HCT116 (cell line): Measurements from ENCODE around the gene PATL1. TPM values are rescaled to one million over a fixed set of nuclear protein-coding genes. Genes with fewer than 3 reads are reported as not detected.
A peak's percentile ranks its signal among the peaks of the same experiment; 100 is the strongest.
"Not testable (repeated sequence)": the region's sequence is repeated elsewhere in the genome, so short reads cannot be mapped to it uniquely, and the experiment has no call there.

Source experiments
- ATAC-seq: fragments of 200-7000 bp; cut with Tn5 transposase; 2 replicates; pipeline ENCODE4 v1.9.1; 2020; ENCODE audit warnings: mild to moderate bottlenecking, moderate library complexity
- BruUV-seq: library from RNA; stranded (reverse); fragments of 400-500 nt; replicated peaks from 2 replicates; lab custom pipeline; 2021; lab: Mats Ljungman, UMichigan
- CTCF ChIA-PET: fragments of 300-600 bp; sonication (Branson Sonifier 250); formaldehyde crosslinking; loops from one replicate; lab custom pipeline; 2021; ENCODE audit warnings: antibody characterized with exemption; lab: Charles Lee
- POLR2A ChIA-PET: fragments of 300-600, 350-600 bp; sonication (Branson Sonifier 250); formaldehyde crosslinking; loops from one replicate; lab custom pipeline; 2021; ENCODE audit warnings: antibody characterized with exemption; lab: Charles Lee
- RAD21 ChIA-PET, 2 experiments: fragments of 300-600 bp; sonication (Branson Sonifier 250); formaldehyde crosslinking; loops; one replicate each; lab custom pipeline; 2023; ENCODE audit warnings: low total read pairs in 2 of 2; ENCODE audit not compliant: uncharacterized antibody in 2 of 2, unreplicated experiment in 2 of 2, low non-redundant PET in 1 of 2; lab: Charles Lee
- DNase-seq: peaks from one replicate; pipeline ENCODE4 v3.0.0-alpha.2; 2010; ENCODE audit warnings: low read depth, low spot score
- H2AFZ ChIP-seq: fragments of 200-600 bp; shearing (Covaris generic), sonication (generic); 2 replicates; pipeline ENCODE4 v1.6.1; 2017; ENCODE audit warnings: low read depth, mixed run types, mixed read lengths, antibody characterized with exemption, low read length; ENCODE audit not compliant: poor library complexity, severe bottlenecking
- H3K27ac ChIP-seq: 2 replicates; pipeline ENCODE4 v1.5.1; 2012; ENCODE audit warnings: low read depth, low read length
- H3K27me3 ChIP-seq: fragments of 200-600 bp; sonication (generic); 2 replicates; pipeline ENCODE4 v1.6.1; 2016; ENCODE audit warnings: mixed run types, low read length, mixed read lengths; ENCODE audit not compliant: insufficient read depth
- H3K36me3 ChIP-seq, 2 experiments: fragments of 200-500 bp in 1 of 2; fragments of 200-600 bp in 1 of 2; sonication (Bioruptor generic) in 1 of 2; sonication (generic) in 1 of 2; 2 replicates each; pipeline versions ENCODE4 v1.5.1 to v1.6.1; 2014 to 2016; ENCODE audit warnings: low read length in 2 of 2, inconsistent platforms in 1 of 2, mixed read lengths in 1 of 2, mixed run types in 1 of 2; ENCODE audit not compliant: insufficient read depth in 2 of 2, control insufficient read depth in 1 of 2
- H3K4me1 ChIP-seq, 2 experiments: fragments of 200-600 bp in 1 of 2; sonication (generic) in 1 of 2; 2 replicates each; pipeline versions ENCODE4 v1.5.1 to v1.6.1; 2012 to 2017; ENCODE audit warnings: low read length in 2 of 2, inconsistent platforms in 1 of 2, mild to moderate bottlenecking in 1 of 2, mixed read lengths in 1 of 2, mixed run types in 1 of 2, moderate library complexity in 1 of 2; ENCODE audit not compliant: insufficient read depth in 2 of 2, control insufficient read depth in 1 of 2
- H3K4me2 ChIP-seq: fragments of 200-600 bp; sonication (generic); 2 replicates; pipeline ENCODE4 v1.6.1; 2017; ENCODE audit warnings: mixed run types, low read length, mixed read lengths
- H3K4me3 ChIP-seq, 2 experiments: fragments of 200-600 bp in 1 of 2; sonication (generic) in 1 of 2; replicated peaks in 1 of 2; 2 replicates each; pipeline ENCODE4 v1.5.1; 2011 to 2016; ENCODE audit warnings: low read length in 2 of 2, control low read depth in 1 of 2, low read depth in 1 of 2, mild to moderate bottlenecking in 1 of 2, mixed read lengths in 1 of 2, mixed run types in 1 of 2
- H3K79me2 ChIP-seq: fragments of 200-600 bp; sonication (generic); 2 replicates; pipeline ENCODE4 v1.6.1; 2017; ENCODE audit warnings: mild to moderate bottlenecking, mixed run types, low read length, moderate library complexity, mixed read lengths; ENCODE audit not compliant: insufficient read depth
- H3K9ac ChIP-seq: fragments of 200-600 bp; sonication (generic); 2 replicates; pipeline ENCODE4 v1.6.1; 2016; ENCODE audit warnings: low read length, mixed read lengths
- H3K9me2 ChIP-seq: fragments of 200-600 bp; sonication (generic), shearing (Covaris generic); 2 replicates; pipeline ENCODE4 v1.6.1; 2017; ENCODE audit warnings: mixed run types, mild to moderate bottlenecking, moderate library complexity; ENCODE audit not compliant: insufficient read depth
- H3K9me3 ChIP-seq, 2 experiments: fragments of 200-500 bp in 1 of 2; fragments of 200-600 bp in 1 of 2; sonication (Bioruptor generic) in 1 of 2; sonication (generic) in 1 of 2; 2 replicates each; pipeline ENCODE4 v1.6.1; 2014 to 2017; ENCODE audit warnings: low read length in 2 of 2, mixed read lengths in 2 of 2, inconsistent platforms in 1 of 2, low read depth in 1 of 2, mild to moderate bottlenecking in 1 of 2, mixed run types in 1 of 2, moderate library complexity in 1 of 2; ENCODE audit not compliant: control insufficient read depth in 1 of 2, insufficient read depth in 1 of 2
- H4K20me1 ChIP-seq: fragments of 200-600 bp; sonication (generic), shearing (Covaris generic); 2 replicates; pipeline ENCODE4 v1.6.1; 2017; ENCODE audit warnings: mixed run types, mild to moderate bottlenecking, moderate library complexity; ENCODE audit not compliant: insufficient read depth
- CTCF ChIP-seq, 3 experiments: fragments of 200-600 bp in 1 of 3; sonication (generic) in 1 of 3; IDR thresholded peaks in 2 of 3; conservative IDR thresholded peaks in 1 of 3; 2 replicates each; pipeline ENCODE4 v1.5.1; 2012 to 2017; ENCODE audit warnings: low read depth in 2 of 3, low read length in 2 of 3, antibody characterized with exemption in 1 of 3, borderline replicate concordance in 1 of 3, control low read depth in 1 of 3, mild to moderate bottlenecking in 1 of 3, mixed read lengths in 1 of 3, mixed run types in 1 of 3, moderate library complexity in 1 of 3; ENCODE audit not compliant: insufficient read depth in 1 of 3
- EGR1 ChIP-seq: IDR thresholded peaks from 2 replicates; pipeline ENCODE4 v1.6.1; 2012; ENCODE audit warnings: low read depth
- FOSL1 ChIP-seq: IDR thresholded peaks from 2 replicates; pipeline ENCODE4 v1.6.1; 2012; ENCODE audit warnings: low read depth
- POLR2AphosphoS5 ChIP-seq: IDR thresholded peaks from 2 replicates; pipeline ENCODE4 v1.6.1; 2011; ENCODE audit warnings: mild to moderate bottlenecking, low read depth, low read length, moderate library complexity
- YY1 ChIP-seq: IDR thresholded peaks from 2 replicates; pipeline ENCODE4 v1.6.1; 2011; ENCODE audit warnings: low read length, low read depth, moderate library complexity, mild to moderate bottlenecking; ENCODE audit not compliant: insufficient replicate concordance; ENCODE audit errors: extremely low read depth
- intact Hi-C: fragments of 100-400 bp; cut with micrococcal nuclease; formaldehyde crosslinking; loops from 2 replicates; pipeline ENCODE4 v1.10.0; 2022
- total RNA-seq: library from RNA; stranded (reverse); gene quantifications from one replicate; pipeline ENCODE4 v1.2.1, GENCODE V29; 2021; ENCODE audit not compliant: unreplicated experiment

The PATL1 gene
- total RNA-seq, 1 experiment from 2014 or later: 37.6 TPM

GRCh38 chr11:59626969-59627368 is 41.9 kb downstream of the PATL1 start:
- H3K79me2 ChIP-seq, BruUV-seq, H3K4me2 ChIP-seq, H4K20me1 ChIP-seq, H3K27ac ChIP-seq, H3K9ac ChIP-seq, H3K4me1 ChIP-seq, H2AFZ ChIP-seq, H3K36me3 ChIP-seq, ATAC-seq, H3K9me2 ChIP-seq, RAD21 ChIA-PET, H3K9me3 ChIP-seq, CTCF ChIA-PET, H3K27me3 ChIP-seq, DNase-seq, intact Hi-C loops, POLR2A ChIA-PET, H3K4me3 ChIP-seq: not testable (repeated sequence)
- TF ChIP-seq CTCF (IDR thresholded peaks at IDR 0.05 in 2 of 3, conservative IDR thresholded peaks at IDR 0.05 in 1 of 3; ENCODE audit: borderline replicate concordance in 1 of 3, insufficient read depth in 1 of 3, low read depth in 2 of 3, low read length in 2 of 3): peak in 1 of 3 experiments; percentile 26; a peak in 1 of 6 replicates

GRCh38 chr11:59625703-59626102 is 43.1 kb downstream of the PATL1 start:
- Histone ChIP-seq H3K9me3 (no peaks in the 10 kb centered on the region), H3K9me2 (no peaks in the 10 kb centered on the region), H3K4me2 (no peak overlapping the region), H3K4me1 (no peaks in the 10 kb centered on the region), H3K27ac (no peak overlapping the region), H4K20me1 (no peaks in the 10 kb centered on the region), H3K4me3 (no peak overlapping the region), H2AFZ (no peak overlapping the region), H3K27me3 (no peaks in the 10 kb centered on the region), H3K79me2 (no peaks in the 10 kb centered on the region), H3K36me3 (no peaks in the 10 kb centered on the region), H3K9ac (no peak overlapping the region)
- ChIA-PET POLR2A (no interaction called here), RAD21 (no interaction called here), CTCF (no interaction called here)
- TF ChIP-seq FOSL1 (no peak), YY1 (no peak), EGR1 (no peak), POLR2AphosphoS5 (no peak), CTCF (IDR thresholded peaks at IDR 0.05 in 2 of 3, conservative IDR thresholded peaks at IDR 0.05 in 1 of 3; ENCODE audit: borderline replicate concordance in 1 of 3, insufficient read depth in 1 of 3, low read depth in 2 of 3, low read length in 2 of 3) (no peak)
- no TSS peak for BruUV-seq
- intact Hi-C loops: no loop called here
- DNase-seq (no peak), ATAC-seq (no peak)
